ENCODE results near the gene TTC9B. TPM values are rescaled to one million over a fixed set of nuclear protein-coding genes. Genes with fewer than 3 reads are reported as not detected.

TTC9B gene
- total RNA-seq, 1 donor: not detected

GRCh38 chr19:40234429-40235237 lies 16.4 kb upstream of the TTC9B start:
- no peak for TF ChIP-seq CTCF (IDR thresholded peaks at IDR 0.05; ENCODE audit: insufficient read depth, low read length)
- no peak for DNase-seq (ENCODE audit: low read depth)
- no peak overlapping the region for H3K4me3 ChIP-seq (ENCODE audit: low read depth, low read length)

GRCh38 chr19:40233811-40234389 lies 15.7 kb upstream of the TTC9B start:
- no peak for TF ChIP-seq CTCF (IDR thresholded peaks at IDR 0.05; ENCODE audit: insufficient read depth, low read length)
- H3K4me3 ChIP-seq (ENCODE audit: low read depth, low read length): no peak overlapping the region
- no peak for DNase-seq (ENCODE audit: low read depth)

- H3K4me3 ChIP-seq (ENCODE audit: low read depth, low read length): no peak overlapping the region
- TF ChIP-seq CTCF (IDR thresholded peaks at IDR 0.05; ENCODE audit: insufficient read depth, low read length): no peak
- no peak for DNase-seq (ENCODE audit: low read depth)
These were observed 15.0 kb upstream of the TTC9B start for GRCh38 chr19:40232949-40233810.

GRCh38 chr19:40232479-40232878 lies 14.3 kb upstream of the TTC9B start:
- H3K4me3 ChIP-seq (ENCODE audit: low read depth, low read length): no peak overlapping the region
- DNase-seq (ENCODE audit: low read depth): no peak
- no peak for TF ChIP-seq CTCF (IDR thresholded peaks at IDR 0.05; ENCODE audit: insufficient read depth, low read length)

- DNase-seq (ENCODE audit: low read depth): no peak
- TF ChIP-seq CTCF (IDR thresholded peaks at IDR 0.05; ENCODE audit: insufficient read depth, low read length): no peak
- H3K4me3 ChIP-seq (ENCODE audit: low read depth, low read length): no peak overlapping the region
These were observed 13.6 kb upstream of the TTC9B start for GRCh38 chr19:40231544-40232424.

GRCh38 chr19:40231057-40231456 lies 12.9 kb upstream of the TTC9B start:
- no peak for DNase-seq (ENCODE audit: low read depth)
- TF ChIP-seq CTCF (IDR thresholded peaks at IDR 0.05; ENCODE audit: insufficient read depth, low read length): no peak
- H3K4me3 ChIP-seq (ENCODE audit: low read depth, low read length): no peak overlapping the region

Data from fibroblast of the aortic adventitia (primary cell).